GM12801 (cell line): ENCODE data around the gene SIK3.

Source experiments
- TF ChIP-seq, protein P1 (sequence below): IDR thresholded peaks from one replicate; pipeline ENCODE4 v1.5.1; 2011; ENCODE audit warnings: control low read depth; ENCODE audit not compliant: insufficient read length; ENCODE audit errors: extremely low read depth

Gene SIK3

GRCh38 chr11:117087446-117087845 lies 10.8 kb downstream of the SIK3 start:
- TF ChIP-seq, protein P1, sequence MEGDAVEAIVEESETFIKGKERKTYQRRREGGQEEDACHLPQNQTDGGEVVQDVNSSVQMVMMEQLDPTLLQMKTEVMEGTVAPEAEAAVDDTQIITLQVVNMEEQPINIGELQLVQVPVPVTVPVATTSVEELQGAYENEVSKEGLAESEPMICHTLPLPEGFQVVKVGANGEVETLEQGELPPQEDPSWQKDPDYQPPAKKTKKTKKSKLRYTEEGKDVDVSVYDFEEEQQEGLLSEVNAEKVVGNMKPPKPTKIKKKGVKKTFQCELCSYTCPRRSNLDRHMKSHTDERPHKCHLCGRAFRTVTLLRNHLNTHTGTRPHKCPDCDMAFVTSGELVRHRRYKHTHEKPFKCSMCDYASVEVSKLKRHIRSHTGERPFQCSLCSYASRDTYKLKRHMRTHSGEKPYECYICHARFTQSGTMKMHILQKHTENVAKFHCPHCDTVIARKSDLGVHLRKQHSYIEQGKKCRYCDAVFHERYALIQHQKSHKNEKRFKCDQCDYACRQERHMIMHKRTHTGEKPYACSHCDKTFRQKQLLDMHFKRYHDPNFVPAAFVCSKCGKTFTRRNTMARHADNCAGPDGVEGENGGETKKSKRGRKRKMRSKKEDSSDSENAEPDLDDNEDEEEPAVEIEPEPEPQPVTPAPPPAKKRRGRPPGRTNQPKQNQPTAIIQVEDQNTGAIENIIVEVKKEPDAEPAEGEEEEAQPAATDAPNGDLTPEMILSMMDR, result no peak

GRCh38 chr11:117084992-117085391 lies 13.2 kb downstream of the SIK3 start:
- TF ChIP-seq, protein P1, result no peak

DNA sequence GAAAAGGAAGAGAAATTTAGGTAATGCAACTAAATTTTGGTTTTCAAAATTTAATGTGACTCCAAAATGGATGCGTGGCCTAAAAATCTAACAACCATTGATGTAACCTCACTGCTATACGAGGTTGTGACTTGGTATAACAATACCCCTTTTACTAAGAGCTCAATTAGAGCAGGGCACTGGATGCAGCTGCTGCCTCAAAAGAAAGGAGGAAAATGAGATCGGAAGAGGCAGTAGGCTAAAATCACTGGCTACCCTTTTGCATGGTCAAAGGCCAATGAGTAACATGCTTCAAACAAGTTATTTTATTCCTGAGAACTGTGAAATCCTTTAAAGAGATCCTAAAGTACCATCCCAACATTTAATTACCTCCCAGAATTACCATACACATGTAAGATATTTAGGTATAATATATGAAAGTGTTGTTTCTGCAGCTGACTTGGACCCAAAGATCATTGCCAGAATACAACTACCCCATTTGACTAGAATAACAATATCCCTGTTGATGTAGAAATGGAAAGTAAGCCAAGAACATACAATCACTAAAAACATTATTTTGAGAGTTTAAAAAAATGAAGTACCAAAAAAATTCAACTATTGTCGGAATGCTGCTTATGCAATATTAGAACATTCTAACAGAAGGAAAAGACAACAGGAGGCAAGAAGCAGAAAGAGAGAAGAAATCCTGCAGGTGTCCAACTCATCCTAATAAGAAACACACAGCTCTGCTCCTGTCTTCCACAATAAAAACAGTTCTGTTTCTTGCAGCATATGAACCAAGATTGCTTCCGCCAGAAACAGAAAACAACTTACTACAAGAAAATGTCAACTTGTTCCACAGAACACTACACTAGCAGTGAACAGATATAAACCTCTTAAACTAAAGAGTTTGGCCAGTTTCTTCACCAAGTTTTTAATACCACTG lies 15.0 kb downstream of the SIK3 start:
- TF ChIP-seq, protein P1, result no peak

DNA sequence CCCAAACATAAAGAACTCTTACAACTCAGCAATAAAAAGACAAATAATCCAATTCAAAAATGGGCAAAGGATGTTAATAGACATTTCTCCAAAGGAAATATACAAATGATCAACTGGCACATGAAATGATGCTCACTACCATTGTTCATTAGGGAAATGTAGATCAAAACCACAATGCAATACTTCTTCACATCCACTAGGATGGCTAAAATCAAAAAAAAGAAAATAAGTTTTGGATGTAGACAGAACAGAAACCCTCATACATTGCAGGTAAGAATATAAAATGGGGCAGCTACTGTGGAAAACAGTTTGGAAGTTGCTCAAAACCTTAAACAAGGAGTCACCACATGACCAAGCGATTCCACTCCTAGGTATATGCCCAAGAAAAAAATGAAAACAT lies 16.3 kb downstream of the SIK3 start:
- TF ChIP-seq, protein P1, result no peak

- TF ChIP-seq, protein P1, result no peak
These were observed 17.9 kb downstream of the SIK3 start for GRCh38 chr11:117080370-117080769.

GRCh38 chr11:117076941-117077691 lies 21.1 kb downstream of the SIK3 start:
- TF ChIP-seq, protein P1, result no peak

- TF ChIP-seq, protein P1, result no peak
These were observed 23.0 kb downstream of the SIK3 start for GRCh38 chr11:117075186-117075585.
